ENCODE data around the gene SPSB1. TPM values are rescaled to one million over a fixed set of nuclear protein-coding genes. Genes with fewer than 3 reads are reported as not detected.

The SPSB1 gene
- total RNA-seq, 4 donors from 2014 or later = 12.3 to 29.6 (median 20.7) TPM

GRCh38 chr1:9357958-9358357 is 65.3 kb downstream of the SPSB1 start:
- Histone ChIP-seq H3K4me3 (no peak overlapping the region), H3K27ac (no peak overlapping the region), H3K27me3 (no peaks in the 10 kb centered on the region), H3K4me1 (peaks cover 0 to 9% of the 10 kb centered on the region in 2 donors), H3K9me3 (no peaks in the 10 kb centered on the region), H3K36me3 (no peaks in the 10 kb centered on the region)
- intact Hi-C loops (cut with DNase I; ENCODE audit: low total_unique reads) = no loop called here
- no peak for TF ChIP-seq POLR2A (IDR thresholded peaks at IDR 0.05)
- DNase-seq = no peak

DNA sequence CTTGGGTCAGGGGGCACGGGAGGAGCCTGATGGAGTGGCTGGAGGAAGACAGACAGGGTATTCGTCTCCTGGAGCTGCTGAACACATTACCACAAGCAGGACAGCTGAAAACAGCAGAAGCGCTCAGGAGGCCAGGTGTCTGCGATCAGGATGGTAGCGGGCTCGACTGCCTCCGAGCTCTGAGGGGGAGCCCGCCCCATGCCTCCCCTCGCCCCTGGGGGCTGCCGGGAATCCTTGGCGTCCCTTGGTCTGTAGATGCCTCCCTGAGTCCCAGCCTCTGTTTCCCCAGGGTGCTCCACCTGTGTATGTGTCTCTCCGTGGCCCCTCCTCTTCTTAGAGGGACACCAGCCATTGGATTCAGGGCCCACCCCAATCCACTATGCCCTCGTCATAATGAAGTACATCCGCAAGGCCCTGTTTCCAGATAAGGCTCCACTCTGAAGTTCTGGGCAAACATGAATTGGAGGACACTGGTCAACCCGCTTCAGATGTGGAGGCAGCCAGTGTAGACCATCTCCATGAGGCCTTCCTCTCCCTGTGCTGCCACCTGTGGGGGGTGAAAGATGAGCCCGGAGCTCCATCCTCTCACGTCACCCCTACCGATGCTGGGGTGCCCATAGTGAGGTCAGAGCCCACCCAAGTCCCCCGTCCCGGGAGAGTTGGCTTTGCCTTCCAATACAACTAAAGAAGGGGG is 67.8 kb downstream of the SPSB1 start:
- Histone ChIP-seq H3K4me1 (peaks cover 5% of the 10 kb centered on the region in 2 donors), H3K27me3 (no peaks in the 10 kb centered on the region), H3K9me3 (no peaks in the 10 kb centered on the region), H3K36me3 (no peaks in the 10 kb centered on the region), H3K4me3 (no peak overlapping the region), H3K27ac (peak overlapping the region; percentile 53 to 58)
- TF ChIP-seq, protein P1, sequence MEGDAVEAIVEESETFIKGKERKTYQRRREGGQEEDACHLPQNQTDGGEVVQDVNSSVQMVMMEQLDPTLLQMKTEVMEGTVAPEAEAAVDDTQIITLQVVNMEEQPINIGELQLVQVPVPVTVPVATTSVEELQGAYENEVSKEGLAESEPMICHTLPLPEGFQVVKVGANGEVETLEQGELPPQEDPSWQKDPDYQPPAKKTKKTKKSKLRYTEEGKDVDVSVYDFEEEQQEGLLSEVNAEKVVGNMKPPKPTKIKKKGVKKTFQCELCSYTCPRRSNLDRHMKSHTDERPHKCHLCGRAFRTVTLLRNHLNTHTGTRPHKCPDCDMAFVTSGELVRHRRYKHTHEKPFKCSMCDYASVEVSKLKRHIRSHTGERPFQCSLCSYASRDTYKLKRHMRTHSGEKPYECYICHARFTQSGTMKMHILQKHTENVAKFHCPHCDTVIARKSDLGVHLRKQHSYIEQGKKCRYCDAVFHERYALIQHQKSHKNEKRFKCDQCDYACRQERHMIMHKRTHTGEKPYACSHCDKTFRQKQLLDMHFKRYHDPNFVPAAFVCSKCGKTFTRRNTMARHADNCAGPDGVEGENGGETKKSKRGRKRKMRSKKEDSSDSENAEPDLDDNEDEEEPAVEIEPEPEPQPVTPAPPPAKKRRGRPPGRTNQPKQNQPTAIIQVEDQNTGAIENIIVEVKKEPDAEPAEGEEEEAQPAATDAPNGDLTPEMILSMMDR (IDR thresholded peaks at IDR 0.05) = no peak
- TF ChIP-seq POLR2A (IDR thresholded peaks at IDR 0.05) = no peak
- no peak for DNase-seq
- intact Hi-C loops (cut with DNase I; ENCODE audit: low total_unique reads) = no loop called here

- no peaks in the 10 kb centered on the region for H3K9me3 ChIP-seq
- intact Hi-C loops (cut with DNase I; ENCODE audit: low total_unique reads) = no loop called here
- H3K4me1 ChIP-seq = peaks cover 5% of the 10 kb centered on the region in 2 donors
- TF ChIP-seq, protein P1 (IDR thresholded peaks at IDR 0.05) = no peak
- TF ChIP-seq POLR2A (IDR thresholded peaks at IDR 0.05) = no peak
- H3K27me3 ChIP-seq = no peaks in the 10 kb centered on the region
- H3K27ac ChIP-seq = peak overlapping the region; percentile 53 to 58
- no peak overlapping the region for H3K4me3 ChIP-seq
- H3K36me3 ChIP-seq = no peaks in the 10 kb centered on the region
- no peak for DNase-seq
These were observed 69.1 kb downstream of the SPSB1 start for GRCh38 chr1:9361630-9362260.

- H3K4me1 ChIP-seq = peaks cover 5% of the 10 kb centered on the region in 2 donors
- intact Hi-C loops (cut with DNase I; ENCODE audit: low total_unique reads) = no loop called here
- no peak for DNase-seq
- TF ChIP-seq, protein P1 (IDR thresholded peaks at IDR 0.05) = no peak
- no peak for TF ChIP-seq POLR2A (IDR thresholded peaks at IDR 0.05)
- no peaks in the 10 kb centered on the region for H3K36me3 ChIP-seq
- H3K9me3 ChIP-seq = no peaks in the 10 kb centered on the region
- no peak overlapping the region for H3K4me3 ChIP-seq
- H3K27ac ChIP-seq = no peak overlapping the region
- no peaks in the 10 kb centered on the region for H3K27me3 ChIP-seq
These were observed 69.8 kb downstream of the SPSB1 start for GRCh38 chr1:9362488-9362887.

- no peak for TF ChIP-seq POLR2A (IDR thresholded peaks at IDR 0.05)
- TF ChIP-seq, protein P1 (IDR thresholded peaks at IDR 0.05) = no peak
- H3K27ac ChIP-seq = peak overlapping the region; percentile 48 to 50
- no peaks in the 10 kb centered on the region for H3K36me3 ChIP-seq
- peaks cover 5% of the 10 kb centered on the region in 2 donors for H3K4me1 ChIP-seq
- no peaks in the 10 kb centered on the region for H3K27me3 ChIP-seq
- H3K9me3 ChIP-seq = no peaks in the 10 kb centered on the region
- intact Hi-C loops (cut with DNase I; ENCODE audit: low total_unique reads) = no loop called here
- no peak for DNase-seq
- H3K4me3 ChIP-seq = no peak overlapping the region
These were observed 70.4 kb downstream of the SPSB1 start for GRCh38 chr1:9363061-9363471.

Data from uterus (tissue), 4 donors.